OCI-LY3 (cell line): ENCODE measurements around the gene OR56A4.

Source experiments
- EZH2phosphoT487 ChIP-seq: fragments of 200-600 bp; shearing (Covaris generic); IDR thresholded peaks from 2 replicates; pipeline ENCODE4 v1.6.1; 2018; ENCODE audit warnings: antibody characterized with exemption, mixed run types, low read depth
- TF ChIP-seq, protein P1 (sequence below): fragments of 200-600, 300-600 bp; sonication (generic); IDR thresholded peaks from 2 replicates; pipeline ENCODE4 v1.5.1; 2014; ENCODE audit warnings: antibody characterized with exemption, low read length, low read depth

- TF ChIP-seq, protein P1, sequence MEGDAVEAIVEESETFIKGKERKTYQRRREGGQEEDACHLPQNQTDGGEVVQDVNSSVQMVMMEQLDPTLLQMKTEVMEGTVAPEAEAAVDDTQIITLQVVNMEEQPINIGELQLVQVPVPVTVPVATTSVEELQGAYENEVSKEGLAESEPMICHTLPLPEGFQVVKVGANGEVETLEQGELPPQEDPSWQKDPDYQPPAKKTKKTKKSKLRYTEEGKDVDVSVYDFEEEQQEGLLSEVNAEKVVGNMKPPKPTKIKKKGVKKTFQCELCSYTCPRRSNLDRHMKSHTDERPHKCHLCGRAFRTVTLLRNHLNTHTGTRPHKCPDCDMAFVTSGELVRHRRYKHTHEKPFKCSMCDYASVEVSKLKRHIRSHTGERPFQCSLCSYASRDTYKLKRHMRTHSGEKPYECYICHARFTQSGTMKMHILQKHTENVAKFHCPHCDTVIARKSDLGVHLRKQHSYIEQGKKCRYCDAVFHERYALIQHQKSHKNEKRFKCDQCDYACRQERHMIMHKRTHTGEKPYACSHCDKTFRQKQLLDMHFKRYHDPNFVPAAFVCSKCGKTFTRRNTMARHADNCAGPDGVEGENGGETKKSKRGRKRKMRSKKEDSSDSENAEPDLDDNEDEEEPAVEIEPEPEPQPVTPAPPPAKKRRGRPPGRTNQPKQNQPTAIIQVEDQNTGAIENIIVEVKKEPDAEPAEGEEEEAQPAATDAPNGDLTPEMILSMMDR: no peak
- no peak for TF ChIP-seq EZH2phosphoT487
These were observed 39.0 kb downstream of the OR56A4 start for GRCh38 chr11:5967708-5968107.
